Measurements from ENCODE around the gene MYH8. TPM values are rescaled to one million over a fixed set of nuclear protein-coding genes. Genes with fewer than 3 reads are reported as not detected.

The MYH8 gene
- total RNA-seq, 4 donors from 2014 or later = not detected

DNA sequence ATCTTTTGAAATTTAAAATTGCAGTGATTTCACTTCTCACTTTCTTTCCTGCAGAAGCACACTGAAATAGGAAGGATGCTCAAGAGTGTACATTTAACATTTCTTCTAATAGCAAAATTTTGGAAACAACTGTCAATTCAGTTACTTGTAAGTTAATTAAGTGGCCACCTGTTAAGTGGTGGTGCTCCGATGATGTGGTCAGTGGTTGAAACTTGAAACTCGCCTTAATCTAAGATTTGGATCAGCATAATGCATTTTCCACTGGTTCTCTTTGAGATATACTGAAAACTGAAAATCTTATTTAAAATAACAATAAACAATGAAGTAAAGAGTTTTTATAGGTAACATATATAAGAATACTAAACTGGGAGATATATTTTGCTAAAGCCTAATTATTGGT is 7.0 kb upstream of the MYH8 start:
- peaks cover 0 to 4% of the 10 kb centered on the region in 2 donors for H3K27me3 ChIP-seq
- no peak overlapping the region for H3K4me3 ChIP-seq
- H3K27ac ChIP-seq = no peak overlapping the region
- no peaks in the 10 kb centered on the region for H3K36me3 ChIP-seq
- DNase-seq = no peak
- no peaks in the 10 kb centered on the region for H3K9me3 ChIP-seq
- TF ChIP-seq, protein P1, sequence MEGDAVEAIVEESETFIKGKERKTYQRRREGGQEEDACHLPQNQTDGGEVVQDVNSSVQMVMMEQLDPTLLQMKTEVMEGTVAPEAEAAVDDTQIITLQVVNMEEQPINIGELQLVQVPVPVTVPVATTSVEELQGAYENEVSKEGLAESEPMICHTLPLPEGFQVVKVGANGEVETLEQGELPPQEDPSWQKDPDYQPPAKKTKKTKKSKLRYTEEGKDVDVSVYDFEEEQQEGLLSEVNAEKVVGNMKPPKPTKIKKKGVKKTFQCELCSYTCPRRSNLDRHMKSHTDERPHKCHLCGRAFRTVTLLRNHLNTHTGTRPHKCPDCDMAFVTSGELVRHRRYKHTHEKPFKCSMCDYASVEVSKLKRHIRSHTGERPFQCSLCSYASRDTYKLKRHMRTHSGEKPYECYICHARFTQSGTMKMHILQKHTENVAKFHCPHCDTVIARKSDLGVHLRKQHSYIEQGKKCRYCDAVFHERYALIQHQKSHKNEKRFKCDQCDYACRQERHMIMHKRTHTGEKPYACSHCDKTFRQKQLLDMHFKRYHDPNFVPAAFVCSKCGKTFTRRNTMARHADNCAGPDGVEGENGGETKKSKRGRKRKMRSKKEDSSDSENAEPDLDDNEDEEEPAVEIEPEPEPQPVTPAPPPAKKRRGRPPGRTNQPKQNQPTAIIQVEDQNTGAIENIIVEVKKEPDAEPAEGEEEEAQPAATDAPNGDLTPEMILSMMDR (IDR thresholded peaks at IDR 0.05) = no peak
- TF ChIP-seq POLR2A (IDR thresholded peaks at IDR 0.05) = no peak
- H3K4me1 ChIP-seq = no peaks in the 10 kb centered on the region
- intact Hi-C loops (cut with DNase I; ENCODE audit: low total_unique reads) = no loop called here

DNA sequence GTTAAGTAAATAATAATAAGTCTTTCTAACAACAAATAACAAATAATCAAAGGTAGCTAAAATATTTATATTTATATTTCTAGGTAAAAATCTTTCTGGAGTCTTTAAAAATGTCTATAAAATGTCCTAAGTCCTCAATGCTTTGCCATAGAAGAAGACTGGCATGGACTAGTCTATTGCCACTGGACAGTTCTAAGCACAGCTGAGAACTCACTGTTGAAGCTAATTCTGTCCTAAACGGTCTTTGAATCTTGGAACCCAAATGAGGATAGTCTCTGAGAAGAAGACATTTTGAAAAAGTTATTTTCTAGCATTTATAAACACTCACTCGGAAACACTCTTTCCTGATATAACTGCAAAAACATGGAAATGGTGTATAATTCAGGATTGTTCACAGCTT is 539 bp downstream of the MYH8 start:
- H3K4me3 ChIP-seq = no peak overlapping the region
- H3K27me3 ChIP-seq = peaks cover 0 to 3% of the 10 kb centered on the region in 2 donors
- intact Hi-C loops (cut with DNase I; ENCODE audit: low total_unique reads) = no loop called here
- H3K27ac ChIP-seq = no peak overlapping the region
- H3K9me3 ChIP-seq = no peaks in the 10 kb centered on the region
- TF ChIP-seq, protein P1 (IDR thresholded peaks at IDR 0.05) = no peak
- TF ChIP-seq POLR2A (IDR thresholded peaks at IDR 0.05) = no peak
- H3K36me3 ChIP-seq = no peaks in the 10 kb centered on the region
- no peaks in the 10 kb centered on the region for H3K4me1 ChIP-seq
- no peak for DNase-seq

DNA sequence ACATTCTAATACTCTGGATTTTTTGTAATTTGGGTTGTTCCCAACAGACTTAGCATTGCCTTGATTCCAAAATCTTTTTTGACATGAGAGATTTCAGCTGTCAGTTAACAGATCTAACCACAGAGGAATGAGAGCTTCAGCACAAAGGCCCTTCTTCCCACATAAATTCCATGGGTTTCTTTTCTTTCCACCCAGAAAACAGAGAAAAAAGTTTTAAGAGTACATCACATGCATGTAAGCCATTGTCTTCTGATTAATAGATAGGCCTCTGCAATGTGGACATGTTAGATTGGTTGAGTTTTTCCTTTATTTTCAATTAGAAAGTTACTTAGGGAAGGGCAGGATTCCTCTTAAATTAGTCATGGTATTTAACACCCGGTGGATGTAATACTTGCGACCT is 939 bp downstream of the MYH8 start:
- Histone ChIP-seq H3K4me3 (no peak overlapping the region), H3K4me1 (no peaks in the 10 kb centered on the region), H3K36me3 (no peaks in the 10 kb centered on the region), H3K27me3 (no peaks in the 10 kb centered on the region), H3K27ac (no peak overlapping the region), H3K9me3 (no peaks in the 10 kb centered on the region)
- DNase-seq = no peak
- TF ChIP-seq, protein P1 (IDR thresholded peaks at IDR 0.05) = no peak
- no peak for TF ChIP-seq POLR2A (IDR thresholded peaks at IDR 0.05)
- intact Hi-C loops (cut with DNase I; ENCODE audit: low total_unique reads) = no loop called here

DNA sequence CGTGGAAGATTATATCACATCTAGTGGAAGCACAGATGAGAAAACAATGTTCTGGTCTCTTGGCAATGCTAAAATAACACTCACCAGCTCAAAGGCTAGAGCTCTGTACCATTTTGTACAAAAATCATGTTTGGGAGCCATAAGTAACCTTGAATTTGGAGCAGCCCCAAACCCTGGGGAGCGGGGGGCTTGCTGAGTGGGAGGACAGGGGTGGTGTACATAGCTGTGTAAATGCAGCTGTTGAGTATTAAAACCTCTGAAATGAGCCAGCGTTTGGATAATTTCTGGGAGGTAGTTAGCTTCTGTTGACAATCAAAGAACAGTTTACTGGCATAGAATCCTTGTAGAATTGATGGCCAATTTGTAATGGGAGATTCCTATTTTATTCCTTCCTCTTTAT is 4.3 kb downstream of the MYH8 start:
- Histone ChIP-seq H3K4me1 (no peaks in the 10 kb centered on the region), H3K4me3 (no peak overlapping the region), H3K27me3 (no peaks in the 10 kb centered on the region), H3K9me3 (no peaks in the 10 kb centered on the region), H3K27ac (no peak overlapping the region), H3K36me3 (no peaks in the 10 kb centered on the region)
- DNase-seq = no peak
- no peak for TF ChIP-seq POLR2A (IDR thresholded peaks at IDR 0.05)
- TF ChIP-seq, protein P1 (IDR thresholded peaks at IDR 0.05) = no peak
- intact Hi-C loops (cut with DNase I; ENCODE audit: low total_unique reads) = no loop called here

DNA sequence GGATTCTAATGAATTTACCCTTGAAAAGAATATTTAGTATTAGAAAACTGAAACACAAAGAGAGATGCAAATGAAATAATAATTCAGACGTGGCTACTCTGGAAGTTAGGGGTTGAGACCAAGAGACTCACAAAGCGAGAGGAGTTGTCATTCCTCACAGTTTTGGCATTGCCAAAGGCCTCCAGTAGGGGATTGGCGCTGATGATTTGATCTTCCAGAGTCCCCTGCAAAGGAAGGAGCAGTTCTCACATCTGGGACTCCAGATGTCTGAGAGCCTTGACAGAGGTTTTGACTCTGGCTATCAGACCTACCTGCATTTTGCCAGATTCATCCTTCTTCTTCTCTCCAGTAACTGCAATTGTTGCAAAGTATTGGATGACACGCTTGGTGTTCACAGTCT is 6.6 kb downstream of the MYH8 start:
- no peak overlapping the region for H3K27ac ChIP-seq
- no peak for DNase-seq
- no peaks in the 10 kb centered on the region for H3K36me3 ChIP-seq
- no peaks in the 10 kb centered on the region for H3K27me3 ChIP-seq
- no peaks in the 10 kb centered on the region for H3K9me3 ChIP-seq
- H3K4me1 ChIP-seq = no peaks in the 10 kb centered on the region
- H3K4me3 ChIP-seq = no peak overlapping the region
- TF ChIP-seq, protein P1 (IDR thresholded peaks at IDR 0.05) = no peak
- no peak for TF ChIP-seq POLR2A (IDR thresholded peaks at IDR 0.05)
- intact Hi-C loops (cut with DNase I; ENCODE audit: low total_unique reads) = no loop called here

Data from uterus (tissue), 4 donors.